AG04450 (cell line): ENCODE results near the gene MIA3. TPM values are rescaled to one million over a fixed set of nuclear protein-coding genes. Genes with fewer than 3 reads are reported as not detected.

ENCODE experiments used
- CTCF ChIA-PET: fragments of 300-600, 350-600 bp; formaldehyde crosslinking; extraction: SDS; loops from one replicate; lab custom pipeline; 2022; ENCODE audit warnings: antibody characterized with exemption, inconsistent platforms; lab: Charles Lee
- POLR2A ChIA-PET: fragments of 350-600 bp; formaldehyde crosslinking; extraction: SDS; loops from one replicate; lab custom pipeline; 2021; ENCODE audit warnings: antibody characterized with exemption, inconsistent platforms; lab: Yijun Ruan, JAX
- DNase-seq: peaks from one replicate; pipeline ENCODE4 v3.0.0-alpha.2; 2011; ENCODE audit warnings: low read depth, low spot score
- H3K27ac ChIP-seq: one replicate; pipeline ENCODE4 v1.5.1; 2012; ENCODE audit warnings: low read depth, low read length, control low read depth
- H3K27me3 ChIP-seq: one replicate; pipeline ENCODE4 v1.6.0; 2012; ENCODE audit warnings: low read length; ENCODE audit not compliant: control insufficient read depth, insufficient read depth
- H3K4me3 ChIP-seq: 2 replicates; pipeline ENCODE4 v1.5.1; 2011; ENCODE audit warnings: mild to moderate bottlenecking, low read depth, low read length, control low read depth
- H3K9me3 ChIP-seq: 2 replicates; pipeline ENCODE4 v1.5.1; 2012; ENCODE audit warnings: low read length; ENCODE audit not compliant: control insufficient read depth, insufficient read depth
- CTCF ChIP-seq: IDR thresholded peaks from 2 replicates; pipeline ENCODE4 v1.5.1; 2011; ENCODE audit warnings: low read depth, low read length, control low read depth, inconsistent platforms
- polyA plus RNA-seq: library from polyadenylated mRNA; depleted of rRNA; stranded (reverse); fragments of >200 nt; gene quantifications from 2 replicates; pipeline ENCODE4 v1.2.3, GENCODE V29; 2011

MIA3 gene
- polyA plus RNA-seq, 1 experiment, result 53.6 TPM

DNA sequence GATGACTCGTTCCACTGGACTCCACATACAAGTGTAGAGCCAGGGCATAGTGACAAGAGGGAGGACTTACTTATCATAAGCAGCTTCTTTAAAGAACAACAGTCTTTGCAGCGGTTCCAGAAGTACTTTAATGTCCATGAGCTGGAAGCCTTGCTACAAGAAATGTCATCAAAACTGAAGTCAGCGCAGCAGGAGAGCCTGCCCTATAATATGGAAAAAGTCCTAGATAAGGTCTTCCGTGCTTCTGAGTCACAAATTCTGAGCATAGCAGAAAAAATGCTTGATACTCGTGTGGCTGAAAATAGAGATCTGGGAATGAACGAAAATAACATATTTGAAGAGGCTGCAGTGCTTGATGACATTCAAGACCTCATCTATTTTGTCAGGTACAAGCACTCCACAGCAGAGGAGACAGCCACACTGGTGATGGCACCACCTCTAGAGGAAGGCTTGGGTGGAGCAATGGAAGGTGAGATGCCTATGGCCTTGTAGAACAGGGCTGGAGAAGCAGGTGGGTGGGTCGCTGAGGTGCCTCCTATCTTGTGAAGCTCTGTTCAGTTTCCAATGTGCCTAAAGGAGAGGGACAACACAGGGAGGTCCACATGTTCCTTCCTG is 12.1 kb downstream of the MIA3 start:
- no peak for DNase-seq
- Histone ChIP-seq H3K27ac (no peak overlapping the region), H3K9me3 (no peaks in the 10 kb centered on the region), H3K27me3 (no peaks in the 10 kb centered on the region), H3K4me3 (no peak overlapping the region)
- ChIA-PET POLR2A (interaction anchor here (0.6 kb wide), 1 partner anchor 14 kb away, joined by 3 read pairs; no protein-coding TSS in a partner anchor), CTCF (interaction anchor here (1.6 kb wide), 1 partner anchor 165 kb away, joined by 8 read pairs; no protein-coding TSS in a partner anchor)
- no peak for TF ChIP-seq CTCF

GRCh38 chr1:222631611-222632208 is 13.8 kb downstream of the MIA3 start:
- Histone ChIP-seq H3K27ac (peak overlapping the region; percentile 33), H3K4me3 (no peak overlapping the region), H3K27me3 (no peaks in the 10 kb centered on the region), H3K9me3 (no peaks in the 10 kb centered on the region)
- DNase-seq, result no peak
- TF ChIP-seq CTCF, result no peak
- CTCF ChIA-PET, result interaction anchor here (5.9 kb wide), 1 partner anchor 167 kb away, joined by 134 read pairs; no protein-coding TSS in a partner anchor
- POLR2A ChIA-PET, result no interaction called here

DNA sequence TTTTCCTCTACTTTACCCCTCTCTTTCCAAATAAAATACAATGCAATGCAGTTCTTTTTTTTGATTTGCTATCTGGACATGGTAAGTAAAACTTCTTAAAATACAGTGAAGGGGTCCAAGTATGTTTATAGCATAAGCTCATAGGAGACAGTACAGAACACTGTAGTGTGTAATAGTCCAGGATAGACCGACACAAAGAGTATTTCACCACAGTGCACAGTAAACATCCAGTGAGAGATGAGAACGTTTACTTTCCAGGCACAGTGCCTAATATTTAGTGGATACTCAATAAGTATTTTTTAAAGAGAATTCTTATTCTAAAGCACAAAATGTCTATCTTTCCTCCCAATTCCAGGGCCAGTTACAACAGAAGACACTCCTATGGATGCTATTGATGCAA is 14.9 kb downstream of the MIA3 start:
- POLR2A ChIA-PET, result no interaction called here

DNA sequence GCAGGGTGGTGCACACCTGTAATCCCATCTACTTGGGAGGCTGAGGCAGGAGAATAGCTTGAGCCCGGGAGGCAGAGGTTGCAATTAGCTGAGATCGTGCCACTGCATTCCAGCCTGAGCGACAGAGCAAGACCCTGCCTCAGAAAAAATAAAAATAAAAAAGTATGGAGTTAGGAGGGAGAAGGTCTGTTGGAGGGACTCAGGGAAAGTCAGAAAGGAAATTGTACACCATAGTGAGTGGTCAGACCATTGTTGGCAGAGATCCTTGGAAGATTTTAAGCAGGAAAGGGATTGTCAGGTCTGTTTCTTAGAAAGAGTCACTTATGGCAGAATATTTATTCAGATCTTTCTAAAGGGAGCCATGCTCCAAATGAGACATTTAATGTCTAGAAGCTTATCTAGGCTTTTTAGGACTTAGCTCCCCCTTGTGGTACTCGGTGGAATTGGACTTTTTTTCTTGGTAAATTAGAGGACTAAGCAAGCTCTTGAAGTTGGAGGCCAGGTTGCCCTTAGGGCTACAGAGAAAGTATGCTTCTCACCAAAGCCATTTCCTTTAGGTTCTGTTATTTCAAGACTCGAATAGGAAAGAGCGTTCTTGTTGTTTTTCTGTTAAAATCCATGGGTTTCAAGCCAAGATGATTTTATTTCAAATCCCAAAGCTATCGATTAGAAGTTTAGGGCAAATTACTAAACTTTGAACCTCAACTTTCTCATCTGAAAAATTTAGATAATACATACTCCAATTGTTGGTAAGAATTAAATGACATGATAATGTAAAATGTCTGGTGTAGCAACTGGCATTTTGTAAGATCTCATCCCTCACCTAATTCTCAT is 16.5 kb downstream of the MIA3 start:
- peak; percentile 85 for DNase-seq
- peak; percentile 85 for TF ChIP-seq CTCF
- no peaks in the 10 kb centered on the region for H3K27me3 ChIP-seq
- ChIA-PET POLR2A (interaction anchor here (0.8 to 1.2 kb wide), 3 partner anchors 10 to 169 kb away, joined by 5 to 10 read pairs (median 8); partner anchors contain the start of gene TAF1A), CTCF (interaction anchor here (0.6 to 5.9 kb wide), 30 partner anchors 10 to 179 kb away, joined by 3 to 134 read pairs (median 4); partner anchors contain the start of gene TAF1A)
- no peak overlapping the region for H3K27ac ChIP-seq
- H3K9me3 ChIP-seq, result no peaks in the 10 kb centered on the region
- H3K4me3 ChIP-seq, result no peak overlapping the region

More for the DNA sequence above, 14.9 kb downstream of the MIA3 start:
- H3K9me3 ChIP-seq, result no peaks in the 10 kb centered on the region
- no peak overlapping the region for H3K27ac ChIP-seq
- no peak overlapping the region for H3K4me3 ChIP-seq
- CTCF ChIA-PET, result interaction anchor here (5.9 kb wide), 1 partner anchor 168 kb away, joined by 134 read pairs; no protein-coding TSS in a partner anchor
- no peaks in the 10 kb centered on the region for H3K27me3 ChIP-seq
- no peak for TF ChIP-seq CTCF
- no peak for DNase-seq
